H1 (cell line): Measurements from ENCODE around the gene BCAP31. TPM values are rescaled to one million over a fixed set of nuclear protein-coding genes. Genes with fewer than 3 reads are reported as not detected.

Experiments used
- CTCF ChIP-seq, 3 experiments: IDR thresholded peaks; 1 replicate in 2 of 3; 2 replicates in 1 of 3; pipeline versions ENCODE4 v1.5.1 to v1.6.1; 2011; ENCODE audit warnings: low read length in 3 of 3, mild to moderate bottlenecking in 3 of 3, inconsistent platforms in 2 of 3, low read depth in 1 of 3, moderate library complexity in 1 of 3; ENCODE audit not compliant: insufficient read depth in 1 of 3; ENCODE audit errors: control extremely low read depth in 1 of 3
- EGR1 ChIP-seq: IDR thresholded peaks from 2 replicates; pipeline ENCODE4 v1.6.1; 2011; ENCODE audit warnings: low read depth, low read length, borderline replicate concordance
- EP300 ChIP-seq, 2 experiments: IDR thresholded peaks; 1 replicate in 1 of 2; 2 replicates in 1 of 2; pipeline ENCODE4 v1.6.1; 2011 to 2012; ENCODE audit warnings: low read depth in 2 of 2, low read length in 2 of 2, mild to moderate bottlenecking in 2 of 2, borderline replicate concordance in 1 of 2, inconsistent platforms in 1 of 2, moderate library complexity in 1 of 2
- JUN ChIP-seq: IDR thresholded peaks from 2 replicates; pipeline ENCODE4 v1.6.1; 2011; ENCODE audit warnings: low read depth, mild to moderate bottlenecking, improper control_type of control experiment, low read length
- POLR2A ChIP-seq, 2 experiments: IDR thresholded peaks; 1 replicate in 1 of 2; 2 replicates in 1 of 2; pipeline ENCODE4 v1.6.1; 2011; ENCODE audit warnings: low read depth in 2 of 2, low read length in 2 of 2, mild to moderate bottlenecking in 2 of 2; ENCODE audit errors: control extremely low read depth in 1 of 2
- TCF12 ChIP-seq: IDR thresholded peaks from 2 replicates; pipeline ENCODE4 v1.6.1; 2011; ENCODE audit warnings: low read depth, mild to moderate bottlenecking, low read length
- TEAD4 ChIP-seq: IDR thresholded peaks from 2 replicates; pipeline ENCODE4 v1.6.1; 2012; ENCODE audit warnings: low read depth, low read length, inconsistent platforms, mixed read lengths
- polyA plus RNA-seq, 7 experiments: library from polyadenylated mRNA; depleted of rRNA in 3 of 7; stranded (reverse) in 5 of 7; unstranded in 2 of 7; fragments of >200 nt in 5 of 7; fragments of 200-250 nt in 2 of 7; gene quantifications; 1 replicate in 5 of 7; 2 replicates in 1 of 7; 4 replicates in 1 of 7; pipeline versions ENCODE4 v1.2.1 to v1.2.3, GENCODE V29; 2011 to 2013; ENCODE audit warnings: missing spikeins in 2 of 7, mixed read lengths in 2 of 7
- total RNA-seq: library from RNA; stranded (reverse); fragmentation: NEBNext Ultra II Directional; extraction: Animal tissue kit (Norgen Biotek cat#: 25700); gene quantifications from 2 replicates; pipeline ENCODE4 v1.2.1, GENCODE V29; 2021

BCAP31 gene
- total and polyA plus RNA-seq, 2 of the 8 experiments (the other 6 are each of a cell fraction or from before 2014, with no cell fraction given), result 136 to 159 TPM

DNA sequence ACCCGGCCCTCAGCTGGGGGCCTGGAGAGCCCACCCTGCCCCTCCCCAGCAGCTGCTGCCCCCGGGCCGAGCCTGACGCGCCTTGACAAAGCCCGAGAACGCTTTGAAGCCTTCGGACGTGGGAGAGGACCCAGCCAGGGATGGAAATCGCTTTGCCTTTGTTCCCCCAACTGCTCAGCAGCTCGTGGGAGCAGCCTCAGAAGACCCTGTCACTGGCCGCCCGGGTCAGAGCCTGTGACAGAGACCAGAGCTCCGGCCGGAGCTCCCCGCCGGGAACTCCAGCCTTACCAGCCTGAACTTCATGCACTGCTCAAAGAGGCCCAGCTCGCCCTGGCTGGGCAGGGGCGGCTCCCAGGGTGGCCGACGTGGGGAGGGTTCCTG lies 39.0 kb downstream of the BCAP31 start (continued):
- TF ChIP-seq CTCF (IDR thresholded peaks at IDR 0.05; ENCODE audit: control extremely low read depth in 1 of 3, insufficient read depth in 1 of 3, low read depth in 1 of 3, low read length in 3 of 3), result no peak
- no peak for TF ChIP-seq JUN
- no peak for TF ChIP-seq TCF12
- TF ChIP-seq POLR2A (IDR thresholded peaks at IDR 0.05; ENCODE audit: control extremely low read depth in 1 of 2, low read depth in 2 of 2, low read length in 2 of 2), result no peak
- TF ChIP-seq EP300 (IDR thresholded peaks at IDR 0.05; ENCODE audit: borderline replicate concordance in 1 of 2, low read depth in 2 of 2, low read length in 2 of 2), result no peak
- no peak for TF ChIP-seq EGR1
- TF ChIP-seq TEAD4, result no peak
- TF ChIP-seq, all 59 proteins: peak for 0
